ENCODE data around the gene PTPA.
"Not testable (repeated sequence)": the region's sequence is repeated elsewhere in the genome, so short reads cannot be mapped to it uniquely, and the experiment has no call there.

The PTPA gene

GRCh38 chr9:129109952-129110739, 1.1 kb upstream of the PTPA start:
- no peak for DNase-seq

- DNase-seq: peak; percentile 13
Measured at GRCh38 chr9:129111528-129112151, 425 bp downstream of the PTPA start.

GRCh38 chr9:129112526-129112925, 1.3 kb downstream of the PTPA start:
- not testable (repeated sequence) for DNase-seq

- DNase-seq: no peak
Measured at GRCh38 chr9:129113645-129114304, 2.6 kb downstream of the PTPA start.

GRCh38 chr9:129118799-129119198, 7.6 kb downstream of the PTPA start:
- DNase-seq: no peak

- DNase-seq: no peak
Measured at GRCh38 chr9:129121483-129121882, 10.3 kb downstream of the PTPA start.

GRCh38 chr9:129122133-129122532, 10.9 kb downstream of the PTPA start:
- DNase-seq: no peak

GRCh38 chr9:129122976-129123375, 11.8 kb downstream of the PTPA start:
- not testable (repeated sequence) for DNase-seq

GRCh38 chr9:129124506-129125069, 13.4 kb downstream of the PTPA start:
- no peak for DNase-seq

GRCh38 chr9:129125478-129125877, 14.3 kb downstream of the PTPA start:
- DNase-seq: no peak

- DNase-seq: no peak
Measured at GRCh38 chr9:129126749-129127618, 15.8 kb downstream of the PTPA start.

- no peak for DNase-seq
Measured at GRCh38 chr9:129128689-129129088, 17.5 kb downstream of the PTPA start.

GRCh38 chr9:129130271-129130670, 19.1 kb downstream of the PTPA start:
- DNase-seq: not testable (repeated sequence)

GRCh38 chr9:129130791-129131190, 19.6 kb downstream of the PTPA start:
- DNase-seq: no peak

GRCh38 chr9:129131300-129132145, 20.3 kb downstream of the PTPA start:
- peak; percentile 88 for DNase-seq

GRCh38 chr9:129133082-129133481, 21.9 kb downstream of the PTPA start:
- no peak for DNase-seq

GRCh38 chr9:129135476-129135875, 24.3 kb downstream of the PTPA start:
- DNase-seq: no peak

- no peak for DNase-seq
Measured at GRCh38 chr9:129136446-129137035, 25.3 kb downstream of the PTPA start.

- no peak for DNase-seq
Measured at GRCh38 chr9:129137292-129138143, 26.3 kb downstream of the PTPA start.

GRCh38 chr9:129138144-129138462, 26.9 kb downstream of the PTPA start:
- DNase-seq: no peak
